GM12864 (cell line): ENCODE data around the gene EFCAB13.

ENCODE experiments used
- DNase-seq: peaks from one replicate; pipeline ENCODE4 v3.0.0-alpha.2; 2011; ENCODE audit warnings: low read depth
- H3K4me3 ChIP-seq: 2 replicates; pipeline ENCODE4 v1.5.1; 2011; ENCODE audit warnings: mild to moderate bottlenecking, low read depth, low read length, control low read depth
- CTCF ChIP-seq: IDR thresholded peaks from 2 replicates; pipeline ENCODE4 v1.5.1; 2011; ENCODE audit warnings: low read depth, mild to moderate bottlenecking, moderate library complexity, low read length, control low read depth, inconsistent platforms; ENCODE audit errors: missing control alignments

Gene EFCAB13

DNA sequence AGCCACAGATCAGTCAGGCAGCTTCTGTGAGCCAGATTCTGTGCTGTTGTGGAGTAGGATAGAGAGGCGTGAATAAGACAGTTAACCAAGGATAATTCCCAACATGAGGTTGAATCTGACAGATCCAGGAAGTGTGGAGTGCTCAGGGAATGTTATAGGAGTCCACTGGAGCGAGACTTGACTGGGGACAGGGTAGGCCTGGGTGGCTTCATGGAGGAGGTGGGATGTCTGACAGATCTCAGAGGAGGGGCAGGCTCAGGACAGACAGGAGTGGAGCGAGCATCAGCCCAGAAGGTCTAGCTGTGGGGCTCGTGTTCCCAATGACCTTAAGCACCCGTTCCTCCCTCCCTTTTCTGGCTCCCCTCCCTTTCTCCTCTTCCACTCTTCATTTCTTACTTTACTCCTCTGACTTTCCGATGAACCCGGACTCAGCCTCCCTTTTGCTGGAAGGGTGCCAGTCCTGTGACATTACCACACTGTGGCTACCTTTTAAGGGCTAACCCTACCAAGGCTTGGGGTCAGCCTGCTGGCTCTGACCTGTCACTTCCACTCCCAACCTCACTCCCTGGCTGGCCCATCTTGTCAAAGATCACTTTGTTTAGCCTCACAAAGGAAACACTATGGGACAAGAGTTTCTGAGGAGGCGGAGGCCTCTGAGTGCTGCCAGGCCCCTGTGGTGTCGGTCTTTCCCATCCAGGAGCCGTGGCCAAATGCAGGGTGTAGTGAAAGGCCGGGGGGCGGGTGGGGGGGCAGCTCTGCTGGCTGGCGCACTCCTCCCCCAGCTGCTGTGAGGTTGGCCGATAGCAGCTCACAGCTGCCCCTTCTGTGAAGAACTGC lies 28.5 kb upstream of the EFCAB13 start:
- no peak for TF ChIP-seq CTCF
- no peak overlapping the region for H3K4me3 ChIP-seq
- DNase-seq: no peak

DNA sequence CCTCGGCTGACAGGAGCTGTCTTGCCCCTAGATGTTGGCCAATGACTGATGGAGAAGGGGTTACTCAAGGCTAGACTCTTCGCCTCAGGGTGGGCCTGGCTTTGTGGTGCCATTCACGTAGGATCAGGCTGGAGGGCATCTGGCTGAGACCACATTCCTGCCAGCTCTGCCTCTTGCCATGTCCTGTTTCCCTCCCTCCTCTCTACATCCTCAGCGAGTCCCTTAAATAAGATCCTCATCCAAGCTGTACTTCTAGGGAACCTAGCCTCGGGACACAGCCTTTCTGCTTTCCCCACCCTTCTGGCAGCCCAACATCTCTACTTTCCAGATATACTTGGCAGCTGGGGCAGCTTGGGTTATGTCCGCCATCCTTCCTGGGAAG lies 27.9 kb upstream of the EFCAB13 start:
- TF ChIP-seq CTCF: no peak
- H3K4me3 ChIP-seq: no peak overlapping the region
- DNase-seq: no peak

GRCh38 chr17:47297661-47298400 lies 25.9 kb upstream of the EFCAB13 start:
- no peak overlapping the region for H3K4me3 ChIP-seq
- DNase-seq: no peak
- no peak for TF ChIP-seq CTCF

DNA sequence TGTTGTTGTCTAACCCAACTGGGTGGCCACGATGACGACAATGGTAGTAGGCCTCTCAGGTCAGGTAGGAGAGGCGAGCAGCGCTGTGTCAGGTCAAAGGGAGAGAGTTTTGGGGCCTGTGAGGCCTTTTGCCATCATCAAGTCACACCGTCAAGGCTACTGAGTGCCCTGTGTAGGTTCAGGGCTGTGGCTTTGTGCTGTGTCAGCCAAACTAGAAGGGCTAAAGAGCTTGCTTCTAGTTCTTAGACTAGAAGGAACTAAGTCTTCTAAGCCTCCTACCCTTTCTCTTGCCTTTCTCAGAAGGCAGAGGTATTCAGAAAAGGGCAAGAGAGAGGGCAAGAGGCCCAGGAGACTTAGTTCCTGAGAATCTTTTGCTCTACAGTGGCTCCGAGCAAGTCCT lies 25.0 kb upstream of the EFCAB13 start:
- no peak for TF ChIP-seq CTCF
- no peak overlapping the region for H3K4me3 ChIP-seq
- no peak for DNase-seq

GRCh38 chr17:47299239-47299910 lies 24.4 kb upstream of the EFCAB13 start:
- H3K4me3 ChIP-seq: no peak overlapping the region
- DNase-seq: no peak
- no peak for TF ChIP-seq CTCF

- no peak for TF ChIP-seq CTCF
- H3K4me3 ChIP-seq: no peak overlapping the region
- no peak for DNase-seq
Observed at GRCh38 chr17:47300718-47301117, 23.0 kb upstream of the EFCAB13 start.
